ENCODE results near the gene DAB2. TPM values are rescaled to one million over a fixed set of nuclear protein-coding genes. Genes with fewer than 3 reads are reported as not detected.

DAB2 gene
- total RNA-seq, 1 experiment from 2014 or later: 2.3 TPM

GRCh38 chr5:39426051-39426745 lies 1.4 kb upstream of the DAB2 start:
- Histone ChIP-seq H3K23ac (ENCODE audit: insufficient read length, low read depth, low read length) (no peak overlapping the region), H3K14ac (ENCODE audit: insufficient read depth, low read length) (no peak overlapping the region), H4K91ac (ENCODE audit: insufficient read length, low read depth, low read length) (no peak overlapping the region), H3K79me1 (ENCODE audit: insufficient read depth, low read depth, low read length, poor library complexity, severe bottlenecking) (no peaks in the 10 kb centered on the region), H2BK20ac (ENCODE audit: low read depth, low read length, poor library complexity, severe bottlenecking) (no peak overlapping the region), H3K4me2 (ENCODE audit: insufficient read depth, insufficient read length, low read length) (no peak overlapping the region), H2BK15ac (ENCODE audit: low read depth, low read length) (no peak overlapping the region), H4K20me1 (ENCODE audit: control insufficient read depth, insufficient read depth, insufficient read length) (no peaks in the 10 kb centered on the region), H2BK12ac (ENCODE audit: insufficient read length, low read depth, low read length) (no peak overlapping the region), H2BK5ac (ENCODE audit: insufficient read length, low read length) (no peak overlapping the region), H3K27me3 (ENCODE audit: insufficient read depth, low read length) (no peaks in the 10 kb centered on the region), H3K9me3 (ENCODE audit: control insufficient read depth, low read depth, low read length) (no peaks in the 10 kb centered on the region), H3K79me2 (ENCODE audit: insufficient read depth, low read length) (no peaks in the 10 kb centered on the region), H4K8ac (replicated peaks; ENCODE audit: insufficient read length, low read depth, low read length) (no peak overlapping the region), H3K9ac (ENCODE audit: extremely low read depth, insufficient read length, low read length) (no peak overlapping the region), H3K27ac (ENCODE audit: insufficient read length, low read depth, low read length) (no peak overlapping the region), H3T11ph (ENCODE audit: low read length) (no peak overlapping the region), H3K4me1 (ENCODE audit: insufficient read depth, low read length) (peaks cover 3% of the 10 kb centered on the region; the same call in 1 of the 2 replicates), H2AK5ac (ENCODE audit: insufficient read length, low read length) (no peak overlapping the region), H2BK120ac (ENCODE audit: low read depth, low read length, poor library complexity, severe bottlenecking) (no peak overlapping the region), H2AFZ (ENCODE audit: low read length) (no peak overlapping the region), H3K56ac (ENCODE audit: insufficient read length, low read depth, low read length) (no peak overlapping the region), H3K4ac (ENCODE audit: low read depth, low read length) (no peak overlapping the region), H4K5ac (ENCODE audit: insufficient read length, low read depth, low read length) (no peak overlapping the region), H3K23me2 (ENCODE audit: insufficient read length, low read depth, low read length, poor library complexity, severe bottlenecking) (peaks cover 14% of the 10 kb centered on the region), H3K18ac (ENCODE audit: insufficient read length, low read depth, low read length) (no peak overlapping the region)
- H3K9me3 Mint-ChIP-seq: no peaks in the 10 kb centered on the region
- no peaks in the 10 kb centered on the region for H3K36me3 Mint-ChIP-seq (ENCODE audit: insufficient read depth in 1 of 3, low read depth in 3 of 3)
- TF ChIP-seq, protein P1, sequence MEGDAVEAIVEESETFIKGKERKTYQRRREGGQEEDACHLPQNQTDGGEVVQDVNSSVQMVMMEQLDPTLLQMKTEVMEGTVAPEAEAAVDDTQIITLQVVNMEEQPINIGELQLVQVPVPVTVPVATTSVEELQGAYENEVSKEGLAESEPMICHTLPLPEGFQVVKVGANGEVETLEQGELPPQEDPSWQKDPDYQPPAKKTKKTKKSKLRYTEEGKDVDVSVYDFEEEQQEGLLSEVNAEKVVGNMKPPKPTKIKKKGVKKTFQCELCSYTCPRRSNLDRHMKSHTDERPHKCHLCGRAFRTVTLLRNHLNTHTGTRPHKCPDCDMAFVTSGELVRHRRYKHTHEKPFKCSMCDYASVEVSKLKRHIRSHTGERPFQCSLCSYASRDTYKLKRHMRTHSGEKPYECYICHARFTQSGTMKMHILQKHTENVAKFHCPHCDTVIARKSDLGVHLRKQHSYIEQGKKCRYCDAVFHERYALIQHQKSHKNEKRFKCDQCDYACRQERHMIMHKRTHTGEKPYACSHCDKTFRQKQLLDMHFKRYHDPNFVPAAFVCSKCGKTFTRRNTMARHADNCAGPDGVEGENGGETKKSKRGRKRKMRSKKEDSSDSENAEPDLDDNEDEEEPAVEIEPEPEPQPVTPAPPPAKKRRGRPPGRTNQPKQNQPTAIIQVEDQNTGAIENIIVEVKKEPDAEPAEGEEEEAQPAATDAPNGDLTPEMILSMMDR (conservative IDR thresholded peaks at IDR 0.05): no peak
- no peak overlapping the region; a peak in 1 of 5 replicates for H3K4me3 Mint-ChIP-seq
- peaks cover 31% of the 10 kb centered on the region for H3K27me3 Mint-ChIP-seq (ENCODE audit: low read depth)
- peaks cover 40 to 41% of the 10 kb centered on the region in 2 experiments for H3K4me1 Mint-ChIP-seq
- no peak overlapping the region for H3K27ac Mint-ChIP-seq
- no peak for DNase-seq
- WGBS (ENCODE audit: extremely low coverage, insufficient read length, low lambda C conversion rate): 100% methylated on average over 1 of the region's 7 CpGs

Data from H9 (cell line).